AG08395 (cell line): ENCODE data around the gene TRABD.

Source experiments
- DNase-seq: peaks from one replicate; pipeline ENCODE4 v3.0.0; 2012; ENCODE audit warnings: mixed read lengths, low spot score

The TRABD gene

DNA sequence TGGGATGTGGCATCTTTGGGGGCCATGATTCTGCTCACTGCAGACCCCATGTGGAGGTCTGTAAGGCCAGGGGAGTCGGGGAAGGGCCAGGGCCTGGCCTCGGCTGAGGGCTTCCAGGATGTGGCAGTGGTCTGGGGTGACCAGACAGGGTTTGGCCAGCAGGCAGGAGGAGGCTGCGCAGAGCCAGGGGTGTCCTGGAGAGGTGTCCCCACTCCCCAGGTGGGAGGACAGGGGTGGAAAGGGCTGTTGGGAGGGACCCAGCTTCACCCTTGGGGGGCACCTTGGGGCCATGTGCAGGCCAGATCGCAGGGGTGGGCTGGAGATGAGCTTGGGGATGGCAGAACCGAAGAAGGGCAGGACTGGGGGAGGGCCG lies 11.7 kb upstream of the TRABD start:
- no peak for DNase-seq

DNA sequence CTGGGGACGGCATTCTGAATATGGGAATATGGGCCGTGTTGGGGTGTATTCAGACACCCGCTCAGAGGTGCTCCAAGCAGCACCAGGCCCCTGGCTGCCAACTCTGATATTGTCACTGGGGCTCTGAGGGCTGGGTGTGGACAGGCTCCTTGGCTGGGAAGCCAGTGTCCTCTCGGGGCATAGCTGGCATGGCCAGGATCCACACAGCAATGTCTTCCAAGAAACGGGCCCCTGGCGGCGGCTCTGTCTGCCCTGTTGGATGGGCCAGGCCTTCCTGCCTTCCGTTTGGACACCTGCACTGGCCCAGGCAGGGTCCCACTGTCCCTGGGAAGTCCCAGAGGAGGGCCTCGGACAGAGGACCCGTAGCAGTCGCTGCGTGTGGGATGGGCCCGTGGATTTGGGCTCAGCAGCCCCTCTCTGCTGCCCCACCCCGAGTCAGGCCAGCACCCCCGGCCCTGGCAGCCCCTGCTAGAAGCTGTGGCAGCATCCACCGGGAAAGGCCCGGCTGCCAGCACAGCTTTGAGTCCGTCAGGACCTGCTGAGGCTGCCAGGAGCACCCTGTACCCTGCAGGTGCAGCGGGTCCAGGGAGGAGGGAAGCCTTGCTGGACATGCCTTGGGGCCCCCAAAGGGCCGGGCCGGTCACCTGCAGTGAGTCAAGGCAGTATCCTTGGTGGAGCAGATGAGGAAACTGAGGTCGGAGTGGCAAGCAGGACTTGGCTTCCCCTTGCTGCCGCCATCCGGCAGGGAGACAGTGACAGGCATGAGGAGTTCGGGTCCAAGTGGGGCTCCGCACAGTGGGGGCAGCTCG lies 11.1 kb upstream of the TRABD start:
- no peak for DNase-seq

DNA sequence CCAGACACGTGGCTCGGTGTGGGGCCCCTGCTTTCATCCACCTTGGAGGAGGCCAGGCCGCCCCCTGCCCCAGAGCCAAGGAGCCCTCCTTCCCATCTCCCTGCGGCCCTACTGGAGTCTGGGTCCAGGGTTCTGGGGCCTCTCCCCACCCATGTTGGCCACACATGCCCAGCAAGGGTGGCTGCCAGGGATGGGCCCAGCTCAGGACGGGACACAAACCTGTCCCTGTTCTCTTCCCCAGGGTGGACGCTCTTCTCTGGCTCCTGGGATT lies 10.6 kb upstream of the TRABD start:
- no peak for DNase-seq

DNA sequence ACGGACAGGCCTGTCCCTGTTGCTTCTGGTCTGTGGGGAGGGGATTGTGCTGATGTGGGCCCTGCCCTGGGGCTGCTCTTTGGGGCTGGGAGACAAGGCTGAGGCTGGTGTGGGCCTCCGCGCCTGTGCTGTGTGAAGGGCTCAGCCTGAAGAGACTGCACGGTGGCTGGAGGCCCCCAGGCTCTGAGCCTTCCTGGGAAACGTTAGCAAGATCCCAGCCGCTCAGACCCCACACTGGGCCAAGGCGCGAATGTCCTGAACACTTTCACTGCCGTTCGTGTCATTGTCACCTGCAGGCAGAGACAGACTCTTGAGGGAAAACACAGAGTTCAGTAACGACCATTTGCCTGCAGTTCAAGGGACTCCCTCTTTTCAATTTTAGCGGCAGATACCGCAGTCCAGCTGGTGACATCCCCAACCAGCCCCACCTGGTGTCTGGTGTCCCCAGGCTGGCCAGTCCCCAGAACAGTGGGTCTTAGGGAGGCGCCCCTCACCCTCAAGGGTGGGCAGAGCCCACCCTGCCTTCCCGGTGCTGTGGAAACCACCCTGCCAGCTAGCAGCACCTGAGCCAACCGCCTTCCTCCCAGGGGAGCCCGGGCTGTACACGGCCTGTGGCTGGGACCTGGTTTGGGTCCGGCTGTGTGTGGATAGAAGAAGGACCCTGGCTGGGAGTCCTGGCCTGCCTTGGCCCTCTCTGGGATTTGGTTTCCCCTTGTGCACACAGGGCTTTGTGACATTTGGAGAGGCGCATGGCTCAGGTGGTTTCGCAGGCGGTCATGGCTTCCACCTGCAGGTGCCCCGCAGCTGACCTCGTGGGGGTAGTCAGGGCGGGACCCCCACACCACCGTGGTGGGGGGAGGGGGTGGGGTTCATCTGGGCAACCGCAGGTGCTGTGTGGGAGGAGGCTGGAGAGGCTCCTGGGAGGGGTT lies 9.5 kb upstream of the TRABD start:
- no peak for DNase-seq

DNA sequence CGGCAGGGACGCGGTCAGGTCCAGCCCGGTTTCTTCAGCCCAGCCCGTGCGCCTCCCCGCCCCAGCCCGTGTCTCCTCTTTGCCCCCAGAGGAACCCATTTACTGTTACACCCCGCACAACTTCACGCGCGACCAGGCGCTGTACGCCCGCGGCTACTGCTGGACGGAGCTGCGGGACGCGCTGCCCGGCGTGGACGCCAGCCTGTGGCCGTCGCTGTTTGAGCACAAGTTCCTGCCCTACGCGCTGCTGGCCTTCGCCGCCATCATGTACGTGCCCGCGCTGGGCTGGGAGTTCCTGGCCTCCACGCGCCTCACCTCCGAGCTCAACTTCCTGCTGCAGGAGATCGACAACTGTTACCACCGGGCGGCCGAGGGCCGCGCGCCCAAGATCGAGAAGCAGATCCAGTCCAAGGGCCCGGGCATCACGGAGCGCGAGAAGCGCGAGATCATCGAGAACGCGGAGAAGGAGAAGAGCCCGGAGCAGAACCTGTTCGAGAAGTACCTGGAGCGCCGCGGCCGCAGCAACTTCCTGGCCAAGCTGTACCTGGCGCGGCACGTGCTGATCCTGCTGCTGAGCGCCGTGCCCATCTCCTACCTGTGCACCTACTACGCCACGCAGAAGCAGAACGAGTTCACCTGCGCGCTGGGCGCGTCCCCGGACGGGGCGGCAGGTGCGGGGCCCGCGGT lies 8.7 kb upstream of the TRABD start:
- no peak for DNase-seq

DNA sequence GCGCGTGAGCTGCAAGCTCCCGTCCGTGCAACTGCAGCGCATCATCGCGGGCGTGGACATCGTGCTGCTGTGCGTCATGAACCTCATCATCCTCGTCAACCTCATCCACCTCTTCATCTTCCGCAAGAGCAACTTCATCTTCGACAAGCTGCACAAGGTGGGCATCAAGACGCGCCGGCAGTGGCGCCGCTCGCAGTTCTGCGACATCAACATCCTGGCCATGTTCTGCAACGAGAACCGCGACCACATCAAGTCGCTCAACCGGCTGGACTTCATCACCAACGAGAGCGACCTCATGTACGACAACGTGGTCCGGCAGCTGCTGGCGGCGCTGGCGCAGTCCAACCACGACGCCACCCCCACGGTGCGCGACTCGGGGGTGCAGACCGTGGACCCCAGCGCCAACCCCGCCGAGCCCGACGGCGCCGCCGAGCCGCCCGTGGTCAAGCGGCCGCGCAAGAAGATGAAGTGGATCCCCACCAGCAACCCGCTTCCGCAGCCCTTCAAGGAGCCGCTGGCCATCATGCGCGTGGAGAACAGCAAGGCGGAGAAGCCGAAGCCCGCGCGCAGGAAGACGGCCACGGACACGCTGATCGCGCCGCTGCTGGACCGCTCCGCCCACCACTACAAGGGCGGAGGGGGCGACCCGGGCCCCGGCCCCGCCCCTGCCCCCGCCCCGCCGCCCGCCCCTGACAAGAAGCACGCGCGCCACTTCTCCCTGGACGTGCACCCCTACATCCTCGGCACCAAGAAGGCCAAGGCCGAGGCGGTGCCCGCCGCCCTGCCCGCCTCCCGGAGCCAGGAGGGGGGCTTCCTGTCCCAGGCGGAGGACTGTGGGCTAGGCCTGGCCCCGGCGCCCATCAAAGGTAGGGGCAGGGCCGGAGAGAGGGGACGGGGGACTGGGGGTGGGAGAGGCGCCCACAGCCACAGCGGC lies 7.9 kb upstream of the TRABD start:
- no peak for DNase-seq

DNA sequence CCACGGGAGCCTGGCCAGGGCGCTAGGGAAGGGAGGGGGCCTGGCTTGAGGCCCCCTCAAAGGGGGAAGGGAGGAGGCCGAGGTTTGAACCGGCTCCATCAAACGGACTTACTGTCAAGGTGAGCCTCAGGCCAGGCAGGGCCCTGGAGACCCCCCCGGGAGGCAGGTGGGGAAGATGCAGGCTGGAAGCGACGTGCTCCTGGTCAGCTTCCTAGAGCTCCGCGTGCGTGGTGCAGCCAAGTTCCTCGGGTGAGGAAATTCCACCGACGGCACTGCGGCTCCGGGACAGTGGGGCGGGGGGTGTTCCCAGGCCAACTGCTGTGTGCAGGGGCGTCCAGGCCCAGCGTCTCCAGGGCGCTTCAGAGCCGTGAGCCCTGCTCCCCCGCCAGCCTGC lies 7.2 kb upstream of the TRABD start:
- DNase-seq, result no peak

DNA sequence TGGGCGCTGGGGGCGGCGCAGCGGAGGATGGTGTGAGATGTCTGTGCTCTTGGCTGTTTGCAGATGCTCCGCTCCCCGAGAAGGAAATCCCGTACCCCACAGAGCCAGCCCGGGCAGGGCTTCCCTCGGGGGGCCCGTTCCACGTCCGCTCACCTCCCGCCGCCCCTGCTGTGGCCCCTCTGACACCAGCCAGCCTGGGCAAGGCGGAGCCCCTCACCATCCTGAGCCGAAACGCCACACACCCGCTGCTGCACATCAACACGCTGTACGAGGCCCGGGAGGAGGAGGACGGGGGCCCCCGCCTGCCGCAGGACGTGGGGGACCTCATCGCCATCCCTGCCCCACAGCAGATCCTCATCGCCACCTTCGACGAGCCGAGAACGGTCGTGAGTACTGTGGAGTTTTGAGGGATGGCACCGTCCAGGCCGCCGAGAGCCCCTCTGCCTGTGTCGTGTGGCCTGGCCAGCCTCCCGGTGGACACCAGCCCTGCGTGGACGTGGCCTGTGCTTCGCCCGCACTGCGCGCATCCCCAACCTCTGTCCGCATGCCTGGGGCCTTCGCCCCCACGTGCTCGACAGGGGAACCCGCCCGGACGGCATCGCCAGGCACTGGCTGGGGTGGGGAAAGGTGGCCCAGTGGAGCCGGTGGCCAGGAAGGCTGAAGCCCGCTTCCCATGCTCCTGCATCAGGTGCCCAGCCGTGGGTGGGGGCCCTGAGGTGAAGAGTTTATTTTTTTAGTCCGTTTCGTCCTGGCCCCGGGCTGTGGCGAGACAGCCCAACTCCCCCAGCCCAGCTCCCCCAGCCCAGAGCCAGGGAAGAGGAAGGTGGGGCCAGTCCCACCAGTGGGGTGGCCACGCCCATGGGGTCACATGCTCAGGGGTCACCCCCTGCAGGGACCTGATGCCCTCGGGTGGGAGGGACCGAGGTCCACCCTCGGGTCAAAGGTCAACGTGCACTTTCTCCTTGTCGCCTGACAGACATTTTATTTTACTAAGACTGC lies 6.5 kb upstream of the TRABD start:
- no peak for DNase-seq

DNA sequence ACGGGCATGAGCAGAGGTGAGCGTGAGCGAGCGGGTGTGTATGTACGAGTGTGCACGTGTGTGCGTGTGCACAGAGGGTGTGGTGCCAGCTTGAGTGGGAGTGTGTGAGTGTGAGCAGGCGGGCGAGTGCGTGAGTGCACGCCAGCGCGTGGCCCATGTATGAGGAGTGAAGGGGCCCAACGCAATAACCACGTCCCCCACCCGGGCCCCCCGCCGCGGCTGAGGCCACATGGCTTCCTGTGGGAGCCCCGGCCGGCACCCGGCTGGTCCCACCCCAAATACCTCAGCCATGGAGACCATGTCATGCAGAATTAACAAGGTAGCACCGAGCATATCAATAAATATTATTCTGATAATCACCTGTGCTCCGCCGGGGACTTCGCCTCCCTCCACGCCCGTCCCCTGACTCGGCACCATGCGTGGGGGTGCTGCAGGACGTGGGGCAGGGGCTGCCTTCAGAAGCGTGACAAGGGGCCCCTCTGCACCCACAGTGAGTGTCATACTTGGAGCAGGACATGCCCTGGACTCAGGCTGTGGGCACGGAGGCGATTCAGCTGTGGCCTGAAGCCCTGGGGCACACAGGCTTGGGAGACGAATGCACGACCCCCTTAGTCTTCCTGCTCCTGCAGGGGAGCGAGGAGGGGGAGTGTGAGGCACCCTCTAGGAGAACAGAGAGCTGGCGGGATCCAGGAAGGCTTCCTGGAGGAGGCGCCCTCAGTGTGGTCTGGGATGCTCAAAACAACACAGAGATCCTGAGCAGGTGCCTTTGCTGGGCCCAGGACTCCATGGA lies 5.6 kb upstream of the TRABD start:
- DNase-seq, result no peak

DNA sequence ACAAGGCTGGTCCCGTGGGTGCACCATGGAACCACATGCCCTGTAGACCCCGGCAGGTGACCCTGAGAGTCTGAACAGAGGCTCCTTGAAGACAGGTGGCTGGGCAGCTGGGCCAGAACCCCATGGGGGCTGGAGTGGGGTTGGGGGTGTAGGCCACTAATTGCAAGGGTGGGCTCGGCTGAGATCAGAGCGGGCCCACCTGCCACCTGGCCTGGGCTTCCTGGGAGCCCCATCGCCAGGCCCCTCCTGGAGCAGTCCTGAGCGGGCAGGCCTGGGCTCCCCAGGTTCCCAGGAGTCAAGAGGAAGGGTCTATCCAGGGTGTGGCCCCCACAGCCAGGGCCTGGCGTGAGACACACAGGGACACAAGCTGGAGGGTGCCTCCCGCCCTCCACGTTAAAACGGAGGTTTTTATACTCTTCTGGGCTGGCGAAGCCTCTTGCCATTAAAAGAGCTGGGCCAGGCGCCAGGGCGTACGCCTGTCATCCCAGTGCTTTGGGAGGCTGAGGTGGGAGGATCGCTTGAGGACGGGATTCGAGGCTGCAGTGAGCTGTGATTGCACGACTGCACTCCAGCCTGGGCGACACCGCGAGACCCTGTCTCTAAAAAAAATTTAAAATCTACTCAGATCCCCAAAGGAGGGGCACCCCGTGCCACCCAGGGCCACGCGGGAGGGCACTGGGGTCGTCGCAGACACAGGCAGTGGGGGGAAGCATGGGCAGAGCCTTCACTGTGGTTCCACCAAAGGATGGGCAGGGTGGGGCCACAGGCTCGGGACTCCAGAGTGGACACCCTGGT lies 4.8 kb upstream of the TRABD start:
- no peak for DNase-seq

DNA sequence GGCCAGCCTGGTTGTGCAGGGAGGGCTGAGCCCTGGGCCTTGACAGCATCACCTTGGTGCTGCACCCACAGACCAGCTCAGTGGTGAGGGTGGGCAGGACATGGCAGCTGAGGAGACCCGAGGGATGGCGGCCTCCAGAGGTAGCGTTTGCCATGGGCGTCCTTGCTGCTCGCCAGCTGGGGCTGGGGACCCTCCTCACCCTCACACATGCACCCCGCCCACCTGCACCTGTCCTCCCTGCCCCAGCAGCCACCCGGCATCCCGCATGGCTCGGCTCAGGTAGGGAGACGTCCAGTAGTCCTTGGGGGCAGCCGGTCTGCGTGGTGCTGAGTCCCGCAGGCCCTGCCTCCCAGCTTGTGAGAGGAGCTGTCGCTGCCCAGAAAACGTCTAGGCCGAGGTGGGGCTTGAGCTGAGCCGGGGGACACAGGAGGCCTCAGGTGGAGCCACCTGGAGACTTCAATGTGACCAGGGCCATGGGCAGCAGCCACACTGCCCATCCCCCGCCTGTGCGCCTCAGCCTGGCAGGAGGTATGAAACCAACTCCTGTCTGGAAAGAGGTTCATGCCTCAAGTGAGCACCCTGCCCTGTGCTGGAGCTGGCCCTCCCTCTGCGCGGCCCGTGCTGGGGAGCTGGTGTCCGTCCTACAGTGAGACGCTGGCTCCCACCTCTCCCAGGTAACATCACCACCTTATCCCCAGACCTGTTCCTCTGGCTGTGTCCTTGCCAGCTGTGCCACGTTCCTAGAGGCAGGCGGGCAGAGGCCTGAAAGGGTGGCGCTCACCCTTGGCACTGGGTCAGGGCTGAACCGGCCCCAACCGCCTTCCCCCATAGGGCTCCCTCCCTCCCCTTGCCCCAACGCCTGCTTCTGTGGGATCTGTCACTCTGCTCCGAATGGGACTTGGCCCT lies 3.3 kb upstream of the TRABD start:
- no peak for DNase-seq

DNA sequence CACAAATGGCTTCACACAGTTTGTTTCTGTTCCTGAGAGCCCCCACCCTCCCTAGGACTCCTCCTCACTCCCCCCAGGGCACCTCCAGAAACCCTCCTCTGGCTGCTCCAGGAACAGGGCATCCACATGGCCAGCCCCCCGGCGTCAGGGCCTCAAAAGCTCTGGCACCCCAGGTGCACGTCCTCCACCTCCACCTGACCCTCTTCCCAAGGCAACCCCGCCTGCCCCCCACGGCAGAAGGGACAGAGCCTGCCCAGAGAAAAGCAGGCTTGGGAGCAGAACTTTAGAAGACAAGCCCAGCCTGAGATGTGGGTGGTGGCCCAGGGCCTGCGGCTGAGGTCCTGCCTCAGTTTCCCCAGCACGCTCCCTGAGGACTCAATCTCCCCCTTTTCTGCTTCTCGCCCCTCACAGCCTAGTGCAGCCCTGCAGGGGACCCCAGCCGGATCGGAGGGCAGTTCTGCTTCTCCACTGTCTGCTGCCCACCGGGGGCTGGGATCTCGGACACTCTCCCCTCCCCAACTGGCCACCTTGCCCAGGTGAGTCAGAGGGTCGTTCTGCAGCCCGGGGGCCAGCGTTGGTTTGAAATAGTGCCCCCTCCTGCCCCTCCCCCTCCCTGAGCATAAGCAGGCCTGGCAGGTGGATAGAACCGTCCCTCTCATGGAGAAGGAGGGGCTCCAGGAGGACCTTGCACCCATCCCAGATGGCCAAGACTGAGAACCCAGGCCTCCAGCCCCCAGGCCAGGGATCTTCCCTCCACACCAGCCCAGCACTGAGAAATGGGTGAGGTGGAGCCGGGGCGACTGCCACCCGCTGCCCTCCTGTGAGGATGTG lies 2.4 kb upstream of the TRABD start:
- no peak for DNase-seq

DNA sequence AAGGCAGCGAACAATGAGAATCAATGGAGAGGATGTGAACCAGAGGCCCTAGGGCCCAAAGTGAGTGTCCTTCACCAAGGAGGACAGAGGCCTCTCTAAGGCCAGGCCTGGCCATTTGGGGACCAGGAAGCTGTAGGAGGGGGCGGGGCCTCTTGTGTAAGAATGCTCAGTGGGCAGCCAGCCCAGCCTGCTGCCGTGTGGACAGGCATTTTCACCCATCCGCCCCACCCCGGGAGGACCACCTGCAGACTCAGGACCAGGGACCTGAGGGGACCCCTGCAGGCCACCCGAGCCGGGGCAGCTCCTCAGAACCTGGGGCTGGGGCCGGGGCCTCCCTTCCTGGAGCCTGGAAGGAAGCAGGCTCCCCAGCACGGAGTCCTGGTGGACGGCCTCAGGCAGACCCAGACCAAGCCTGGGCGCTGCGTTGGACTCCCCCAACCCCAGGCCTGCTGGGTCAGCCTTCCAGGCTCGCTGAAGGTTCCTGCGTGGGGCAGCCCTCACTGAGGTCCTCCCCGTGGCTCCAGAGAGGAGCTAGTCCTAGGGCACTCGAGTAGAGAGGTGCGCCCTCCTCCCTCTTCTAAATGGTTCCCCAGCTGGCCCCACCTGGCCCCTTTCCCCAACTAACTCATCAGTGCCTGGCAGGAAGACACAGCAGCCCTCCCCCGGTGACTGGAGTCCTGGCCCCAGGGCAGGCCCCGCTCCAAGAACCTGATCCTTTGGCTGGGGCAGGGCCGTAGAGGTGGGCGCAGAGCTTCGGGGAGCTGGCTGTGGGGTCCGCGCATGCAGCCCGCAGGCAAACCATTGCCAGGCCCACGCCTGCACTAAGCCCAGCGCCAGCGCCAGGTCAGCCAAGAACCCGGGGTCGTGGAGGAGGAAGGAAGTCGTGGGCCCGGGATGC lies 1.5 kb upstream of the TRABD start:
- peak; percentile 67 for DNase-seq

DNA sequence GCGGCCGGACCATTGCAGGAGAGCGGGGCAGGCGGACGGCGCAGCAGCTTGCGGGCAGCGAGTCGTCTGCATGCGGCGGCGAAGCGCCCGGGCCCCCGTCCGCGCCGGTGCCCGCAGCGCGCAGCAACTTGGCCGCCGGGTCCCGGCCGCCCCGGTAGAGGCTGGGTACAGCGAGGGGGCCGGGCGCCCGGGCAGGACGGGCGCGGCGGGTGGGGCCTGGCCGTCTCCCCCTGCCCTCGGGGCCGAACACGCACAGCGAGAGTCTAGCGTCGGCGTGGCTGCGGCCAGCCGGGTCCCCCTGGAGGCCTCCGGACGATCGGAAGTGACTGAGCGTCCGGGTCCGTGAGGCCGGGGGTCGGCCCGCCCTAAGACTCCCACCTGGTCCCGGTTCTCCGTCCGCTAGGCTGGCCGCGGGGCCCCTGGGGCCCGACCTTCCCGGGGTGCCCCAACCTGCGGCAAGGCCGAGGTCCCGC lies 775 bp upstream of the TRABD start:
- no peak for DNase-seq

DNA sequence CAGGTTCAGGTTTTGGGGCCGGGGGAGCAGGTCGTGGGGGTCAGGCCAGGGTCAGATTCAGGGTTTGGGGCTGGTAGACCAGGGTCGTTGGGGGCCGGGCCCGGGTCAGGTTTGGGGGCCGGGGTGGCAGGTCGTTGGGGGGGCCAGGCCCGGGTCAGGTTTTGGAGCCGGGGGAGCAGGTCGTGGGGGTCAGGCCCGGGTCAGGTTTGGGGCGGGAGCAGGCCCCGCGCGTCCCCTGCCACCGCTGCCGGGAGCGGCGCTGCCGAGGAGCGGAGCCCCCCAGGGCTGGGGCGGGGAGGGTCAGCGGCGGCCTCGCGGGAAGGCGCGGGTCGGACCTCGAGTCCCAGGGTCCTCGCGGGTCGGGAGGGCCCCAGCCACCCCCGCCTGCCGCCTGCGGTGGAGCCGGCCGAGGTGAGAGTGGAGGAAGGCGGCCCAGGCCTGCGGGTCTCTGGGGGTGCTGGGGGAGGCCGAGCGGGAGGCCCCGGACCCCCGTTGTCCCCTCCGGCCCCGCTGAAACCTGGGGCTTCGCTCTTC lies 535 bp downstream of the TRABD start:
- DNase-seq, result no peak
